ENCODE measurements around the gene NRG3.

Gene NRG3

DNA sequence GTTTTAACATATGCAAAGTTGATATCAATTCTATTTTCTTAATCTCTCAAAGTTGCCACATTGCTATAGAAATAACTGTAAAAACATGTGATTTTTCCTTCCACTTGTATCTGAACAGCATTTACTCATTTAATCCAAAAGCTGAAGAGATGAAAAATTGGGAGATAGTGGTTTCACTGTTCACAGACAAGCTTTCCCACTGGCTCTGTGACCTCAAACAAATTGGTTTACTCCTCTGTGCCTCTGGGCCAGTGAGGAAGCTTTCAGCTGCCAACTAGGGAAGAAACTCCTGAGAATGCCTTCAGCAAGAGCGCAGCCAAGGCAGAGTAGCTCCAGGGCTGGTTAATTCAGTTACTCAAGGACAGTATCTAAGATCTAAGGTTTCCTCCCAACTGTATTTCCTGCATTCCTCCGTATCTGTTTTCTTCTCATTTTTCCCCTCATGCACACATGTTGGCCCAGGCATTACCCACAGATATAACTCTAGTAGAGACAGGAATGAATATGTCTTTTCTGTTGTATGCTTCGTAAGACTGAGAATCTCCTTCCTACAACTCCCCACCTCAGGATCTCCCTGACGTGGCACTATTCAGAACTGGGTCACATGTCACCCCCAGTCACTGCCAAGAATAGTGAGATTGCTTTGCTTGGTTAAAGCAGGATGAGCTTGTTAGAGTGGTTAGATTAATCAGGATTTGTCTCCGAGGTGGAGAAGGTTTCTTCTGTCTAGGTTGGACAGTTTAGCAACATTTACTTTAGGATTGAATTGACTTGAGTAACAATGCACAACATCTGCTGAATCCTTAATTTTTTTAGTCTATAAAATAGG lies 315.7 kb downstream of the NRG3 start:
- peak; percentile 97 for ATAC-seq
- TF ChIP-seq TOX (CRISPR knock-in tag; IDR thresholded peaks at IDR 0.05; ENCODE audit: borderline replicate concordance) (no peak), ZNF70 (CRISPR knock-in tag; IDR thresholded peaks at IDR 0.05) (peak; percentile 61), TCF4 (CRISPR knock-in tag; IDR thresholded peaks at IDR 0.05; ENCODE audit: borderline replicate concordance) (no peak), ARNTL (CRISPR knock-in tag; IDR thresholded peaks at IDR 0.05; ENCODE audit: borderline replicate concordance, low read depth) (no peak), ZFP3 (CRISPR knock-in tag; IDR thresholded peaks at IDR 0.05) (peak; percentile 91), ZC3H10 (CRISPR knock-in tag; IDR thresholded peaks at IDR 0.05) (no peak), PPARA (CRISPR knock-in tag; IDR thresholded peaks at IDR 0.05; ENCODE audit: borderline replicate concordance) (no peak), ZNF8 (CRISPR knock-in tag; IDR thresholded peaks at IDR 0.05) (no peak), ISL1 (CRISPR knock-in tag; IDR thresholded peaks at IDR 0.05) (peak; percentile 11; the same call in 1 of the 2 replicates)
- TF ChIP-seq, protein P1, sequence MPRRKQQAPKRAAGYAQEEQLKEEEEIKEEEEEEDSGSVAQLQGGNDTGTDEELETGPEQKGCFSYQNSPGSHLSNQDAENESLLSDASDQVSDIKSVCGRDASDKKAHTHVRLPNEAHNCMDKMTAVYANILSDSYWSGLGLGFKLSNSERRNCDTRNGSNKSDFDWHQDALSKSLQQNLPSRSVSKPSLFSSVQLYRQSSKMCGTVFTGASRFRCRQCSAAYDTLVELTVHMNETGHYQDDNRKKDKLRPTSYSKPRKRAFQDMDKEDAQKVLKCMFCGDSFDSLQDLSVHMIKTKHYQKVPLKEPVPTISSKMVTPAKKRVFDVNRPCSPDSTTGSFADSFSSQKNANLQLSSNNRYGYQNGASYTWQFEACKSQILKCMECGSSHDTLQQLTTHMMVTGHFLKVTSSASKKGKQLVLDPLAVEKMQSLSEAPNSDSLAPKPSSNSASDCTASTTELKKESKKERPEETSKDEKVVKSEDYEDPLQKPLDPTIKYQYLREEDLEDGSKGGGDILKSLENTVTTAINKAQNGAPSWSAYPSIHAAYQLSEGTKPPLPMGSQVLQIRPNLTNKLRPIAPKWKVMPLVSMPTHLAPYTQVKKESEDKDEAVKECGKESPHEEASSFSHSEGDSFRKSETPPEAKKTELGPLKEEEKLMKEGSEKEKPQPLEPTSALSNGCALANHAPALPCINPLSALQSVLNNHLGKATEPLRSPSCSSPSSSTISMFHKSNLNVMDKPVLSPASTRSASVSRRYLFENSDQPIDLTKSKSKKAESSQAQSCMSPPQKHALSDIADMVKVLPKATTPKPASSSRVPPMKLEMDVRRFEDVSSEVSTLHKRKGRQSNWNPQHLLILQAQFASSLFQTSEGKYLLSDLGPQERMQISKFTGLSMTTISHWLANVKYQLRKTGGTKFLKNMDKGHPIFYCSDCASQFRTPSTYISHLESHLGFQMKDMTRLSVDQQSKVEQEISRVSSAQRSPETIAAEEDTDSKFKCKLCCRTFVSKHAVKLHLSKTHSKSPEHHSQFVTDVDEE (CRISPR knock-in tag; IDR thresholded peaks at IDR 0.05) = no peak
- TF ChIP-seq, protein P2, sequence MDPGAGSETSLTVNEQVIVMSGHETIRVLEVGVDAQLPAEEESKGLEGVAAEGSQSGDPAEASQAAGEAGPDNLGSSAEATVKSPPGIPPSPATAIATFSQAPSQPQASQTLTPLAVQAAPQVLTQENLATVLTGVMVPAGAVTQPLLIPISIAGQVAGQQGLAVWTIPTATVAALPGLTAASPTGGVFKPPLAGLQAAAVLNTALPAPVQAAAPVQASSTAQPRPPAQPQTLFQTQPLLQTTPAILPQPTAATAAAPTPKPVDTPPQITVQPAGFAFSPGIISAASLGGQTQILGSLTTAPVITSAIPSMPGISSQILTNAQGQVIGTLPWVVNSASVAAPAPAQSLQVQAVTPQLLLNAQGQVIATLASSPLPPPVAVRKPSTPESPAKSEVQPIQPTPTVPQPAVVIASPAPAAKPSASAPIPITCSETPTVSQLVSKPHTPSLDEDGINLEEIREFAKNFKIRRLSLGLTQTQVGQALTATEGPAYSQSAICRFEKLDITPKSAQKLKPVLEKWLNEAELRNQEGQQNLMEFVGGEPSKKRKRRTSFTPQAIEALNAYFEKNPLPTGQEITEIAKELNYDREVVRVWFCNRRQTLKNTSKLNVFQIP (CRISPR knock-in tag; IDR thresholded peaks at IDR 0.05; ENCODE audit: borderline replicate concordance, low read depth) = no peak

DNA sequence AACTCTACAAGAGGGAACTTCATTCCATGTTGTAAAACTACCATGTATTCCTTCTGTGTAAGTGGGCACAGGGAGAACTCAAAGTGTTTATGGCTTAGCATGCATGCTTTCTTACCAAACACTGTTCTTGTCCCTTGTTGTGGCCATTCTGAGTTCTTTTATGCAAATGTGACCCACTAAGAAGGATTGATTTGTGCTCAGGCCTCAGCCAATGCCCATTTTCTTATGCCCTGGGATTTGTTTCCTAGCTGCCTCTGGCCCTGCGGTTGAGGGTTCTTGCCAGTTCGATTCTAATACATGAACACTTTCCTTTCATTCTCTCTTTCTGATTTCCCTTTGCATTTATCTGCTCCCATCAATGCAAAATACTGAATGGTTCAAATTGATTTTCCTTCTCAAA lies 316.7 kb downstream of the NRG3 start:
- ATAC-seq = no peak
- no peak for TF ChIP-seq CSDC2 (CRISPR knock-in tag; IDR thresholded peaks at IDR 0.05)
- no peak for TF ChIP-seq OSR1 (CRISPR knock-in tag; IDR thresholded peaks at IDR 0.05)
- TF ChIP-seq, protein P3, sequence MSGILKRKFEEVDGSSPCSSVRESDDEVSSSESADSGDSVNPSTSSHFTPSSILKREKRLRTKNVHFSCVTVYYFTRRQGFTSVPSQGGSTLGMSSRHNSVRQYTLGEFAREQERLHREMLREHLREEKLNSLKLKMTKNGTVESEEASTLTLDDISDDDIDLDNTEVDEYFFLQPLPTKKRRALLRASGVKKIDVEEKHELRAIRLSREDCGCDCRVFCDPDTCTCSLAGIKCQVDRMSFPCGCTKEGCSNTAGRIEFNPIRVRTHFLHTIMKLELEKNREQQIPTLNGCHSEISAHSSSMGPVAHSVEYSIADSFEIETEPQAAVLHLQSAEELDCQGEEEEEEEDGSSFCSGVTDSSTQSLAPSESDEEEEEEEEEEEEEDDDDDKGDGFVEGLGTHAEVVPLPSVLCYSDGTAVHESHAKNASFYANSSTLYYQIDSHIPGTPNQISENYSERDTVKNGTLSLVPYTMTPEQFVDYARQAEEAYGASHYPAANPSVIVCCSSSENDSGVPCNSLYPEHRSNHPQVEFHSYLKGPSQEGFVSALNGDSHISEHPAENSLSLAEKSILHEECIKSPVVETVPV (CRISPR knock-in tag; IDR thresholded peaks at IDR 0.05) = no peak
- no peak for TF ChIP-seq TOX (CRISPR knock-in tag; IDR thresholded peaks at IDR 0.05; ENCODE audit: borderline replicate concordance)
- TF ChIP-seq, protein P2 (CRISPR knock-in tag; IDR thresholded peaks at IDR 0.05; ENCODE audit: borderline replicate concordance, low read depth) = no peak
- no peak for TF ChIP-seq TCF4 (CRISPR knock-in tag; IDR thresholded peaks at IDR 0.05; ENCODE audit: borderline replicate concordance)
- no peak for TF ChIP-seq ZNF565 (CRISPR knock-in tag; conservative IDR thresholded peaks at IDR 0.05; ENCODE audit: low read depth)
- no peak for TF ChIP-seq PPARA (CRISPR knock-in tag; IDR thresholded peaks at IDR 0.05; ENCODE audit: borderline replicate concordance)
- TF ChIP-seq, protein P1 (CRISPR knock-in tag; IDR thresholded peaks at IDR 0.05) = no peak
- no peak for TF ChIP-seq GLIS3 (CRISPR knock-in tag; IDR thresholded peaks at IDR 0.05)
- TF ChIP-seq ZFP30 (CRISPR knock-in tag; IDR thresholded peaks at IDR 0.05) = no peak
- no peak for TF ChIP-seq SNAI2 (CRISPR knock-in tag; IDR thresholded peaks at IDR 0.05)
- TF ChIP-seq BACH2 (CRISPR knock-in tag; IDR thresholded peaks at IDR 0.05; ENCODE audit: borderline replicate concordance) = no peak
- TF ChIP-seq ZFP3 (CRISPR knock-in tag; IDR thresholded peaks at IDR 0.05) = no peak
- TF ChIP-seq ZNF8 (CRISPR knock-in tag; IDR thresholded peaks at IDR 0.05) = no peak
- TF ChIP-seq ESRRG (CRISPR knock-in tag; IDR thresholded peaks at IDR 0.05) = no peak
- TF ChIP-seq ARNTL (CRISPR knock-in tag; IDR thresholded peaks at IDR 0.05; ENCODE audit: borderline replicate concordance, low read depth) = no peak
- TF ChIP-seq ISL1 (CRISPR knock-in tag; IDR thresholded peaks at IDR 0.05) = no peak
- TF ChIP-seq, protein P4, sequence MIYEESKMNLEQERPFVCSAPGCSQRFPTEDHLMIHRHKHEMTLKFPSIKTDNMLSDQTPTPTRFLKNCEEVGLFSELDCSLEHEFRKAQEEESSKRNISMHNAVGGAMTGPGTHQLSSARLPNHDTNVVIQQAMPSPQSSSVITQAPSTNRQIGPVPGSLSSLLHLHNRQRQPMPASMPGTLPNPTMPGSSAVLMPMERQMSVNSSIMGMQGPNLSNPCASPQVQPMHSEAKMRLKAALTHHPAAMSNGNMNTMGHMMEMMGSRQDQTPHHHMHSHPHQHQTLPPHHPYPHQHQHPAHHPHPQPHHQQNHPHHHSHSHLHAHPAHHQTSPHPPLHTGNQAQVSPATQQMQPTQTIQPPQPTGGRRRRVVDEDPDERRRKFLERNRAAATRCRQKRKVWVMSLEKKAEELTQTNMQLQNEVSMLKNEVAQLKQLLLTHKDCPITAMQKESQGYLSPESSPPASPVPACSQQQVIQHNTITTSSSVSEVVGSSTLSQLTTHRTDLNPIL (CRISPR knock-in tag; IDR thresholded peaks at IDR 0.05; ENCODE audit: low read depth) = no peak
